IMR-90 (cell line): Measurements from ENCODE around the gene GRIN2A. TPM values are rescaled to one million over a fixed set of nuclear protein-coding genes. Genes with fewer than 3 reads are reported as not detected.

Experiments used
- ATAC-seq: fragments of 200-7000 bp; cut with Tn5 transposase; 2 replicates; pipeline ENCODE4 v1.9.1; 2020; ENCODE audit warnings: low read depth, mild to moderate bottlenecking, moderate library complexity
- BruUV-seq: library from RNA; stranded (reverse); fragments of 400-500 nt; replicated peaks from 2 replicates; lab custom pipeline; 2021; lab: Mats Ljungman, UMichigan
- CTCF ChIA-PET: fragments of 300-600 bp; formaldehyde crosslinking; extraction: SDS; loops from one replicate; lab custom pipeline; 2021; ENCODE audit warnings: antibody characterized with exemption; lab: Yijun Ruan, JAX
- POLR2A ChIA-PET: fragments of 300-600 bp; sonication (Branson Sonifier 250); formaldehyde crosslinking; loops from one replicate; lab custom pipeline; 2022; ENCODE audit warnings: antibody characterized with exemption; ENCODE audit not compliant: unreplicated experiment; lab: Charles Lee
- DNase-seq: peaks from one replicate; pipeline ENCODE4 v3.0.0; 2013
- H2AFZ ChIP-seq: replicated peaks from 2 replicates; pipeline ENCODE3; 2013; ENCODE audit warnings: low read length, mild to moderate bottlenecking; ENCODE audit not compliant: poor library complexity
- H2AK5ac ChIP-seq: 2 replicates; pipeline ENCODE4 v1.6.1; 2013; ENCODE audit warnings: low read depth, low read length, inconsistent platforms
- H2AK9ac ChIP-seq: replicated peaks from 2 replicates; pipeline ENCODE3; 2013; ENCODE audit warnings: mild to moderate bottlenecking, low read depth, low read length, moderate library complexity; ENCODE audit not compliant: poor library complexity
- H2BK120ac ChIP-seq: 2 replicates; pipeline ENCODE4 v1.6.1; 2013; ENCODE audit warnings: low read depth, low read length, inconsistent platforms
- H2BK15ac ChIP-seq: 3 replicates; pipeline ENCODE4 v1.6.1; 2013; ENCODE audit warnings: low read depth, low read length, inconsistent platforms
- H2BK20ac ChIP-seq: 2 replicates; pipeline ENCODE4 v1.6.1; 2013; ENCODE audit warnings: low read depth, mild to moderate bottlenecking, inconsistent platforms, low read length, moderate library complexity
- H2BK5ac ChIP-seq: 2 replicates; pipeline ENCODE4 v1.6.1; 2013; ENCODE audit warnings: mild to moderate bottlenecking, low read depth, low read length, inconsistent platforms; ENCODE audit not compliant: poor library complexity, severe bottlenecking
- H3K14ac ChIP-seq: replicated peaks from 2 replicates; pipeline ENCODE4 v1.6.1; 2013; ENCODE audit warnings: low read depth, low read length, inconsistent platforms
- H3K18ac ChIP-seq: 2 replicates; pipeline ENCODE4 v1.6.1; 2013; ENCODE audit warnings: low read depth, low read length, control low read depth
- H3K23ac ChIP-seq: 2 replicates; pipeline ENCODE4 v1.6.1; 2013; ENCODE audit warnings: low read depth, low read length, inconsistent platforms
- H3K27ac ChIP-seq: 2 replicates; pipeline ENCODE4 v1.5.1; 2013; ENCODE audit warnings: mild to moderate bottlenecking, control low read depth, low read length; ENCODE audit not compliant: insufficient read depth
- H3K27me3 ChIP-seq: 2 replicates; pipeline ENCODE4 v1.6.1; 2013; ENCODE audit warnings: low read length; ENCODE audit not compliant: control insufficient read depth, insufficient read depth
- H3K36me3 ChIP-seq: 2 replicates; pipeline ENCODE4 v1.6.1; 2013; ENCODE audit warnings: low read length, mixed read lengths; ENCODE audit not compliant: control insufficient read depth, insufficient read depth
- H3K4ac ChIP-seq: 2 replicates; pipeline ENCODE4 v1.6.1; 2013; ENCODE audit warnings: low read depth, low read length, inconsistent platforms
- H3K4me1 ChIP-seq: 2 replicates; pipeline ENCODE4 v1.6.1; 2013; ENCODE audit warnings: low read length, mixed read lengths; ENCODE audit not compliant: control insufficient read depth, insufficient read depth
- H3K4me2 ChIP-seq: 2 replicates; pipeline ENCODE4 v1.6.1; 2013; ENCODE audit warnings: low read depth, mild to moderate bottlenecking, control low read depth, low read length, moderate library complexity
- H3K4me3 ChIP-seq: 2 replicates; pipeline ENCODE4 v1.5.1; 2013; ENCODE audit warnings: low read depth, mild to moderate bottlenecking, control low read depth, low read length, moderate library complexity; ENCODE audit not compliant: insufficient read depth
- H3K56ac ChIP-seq: 2 replicates; pipeline ENCODE4 v1.6.1; 2013; ENCODE audit warnings: low read length, inconsistent platforms; ENCODE audit not compliant: insufficient read depth; ENCODE audit errors: extremely low read depth
- H3K79me1 ChIP-seq, 2 experiments: 2 replicates each; pipeline ENCODE4 v1.6.1; 2013; ENCODE audit warnings: low read length in 2 of 2, inconsistent platforms in 1 of 2, low read depth in 1 of 2
- H3K9ac ChIP-seq: 2 replicates; pipeline ENCODE4 v1.6.1; 2013; ENCODE audit warnings: low read depth, low read length, control low read depth
- H3K9me1 ChIP-seq: 2 replicates; pipeline ENCODE4 v1.6.1; 2013; ENCODE audit warnings: low read length, inconsistent platforms; ENCODE audit not compliant: insufficient read depth
- H3K9me3 ChIP-seq: 2 replicates; pipeline ENCODE4 v1.6.1; 2013; ENCODE audit warnings: low read length; ENCODE audit not compliant: control insufficient read depth, insufficient read depth
- H4K20me1 ChIP-seq: 2 replicates; pipeline ENCODE4 v1.6.1; 2013; ENCODE audit warnings: low read length, inconsistent platforms; ENCODE audit not compliant: insufficient read depth
- H4K5ac ChIP-seq: 2 replicates; pipeline ENCODE4 v1.6.1; 2013; ENCODE audit warnings: mild to moderate bottlenecking, low read depth, low read length, control low read depth
- H4K8ac ChIP-seq, 2 experiments: 2 replicates each; pipeline ENCODE4 v1.6.1; 2013; ENCODE audit warnings: low read depth in 2 of 2, low read length in 2 of 2, control low read depth in 1 of 2, inconsistent platforms in 1 of 2
- H4K91ac ChIP-seq: 2 replicates; pipeline ENCODE4 v1.6.1; 2013; ENCODE audit warnings: low read depth, low read length, inconsistent platforms; ENCODE audit not compliant: insufficient read depth
- MAFK ChIP-seq: IDR thresholded peaks from 2 replicates; pipeline ENCODE4 v1.6.1; 2012; ENCODE audit warnings: low read depth, low read length, improper control_type of control experiment
- MXI1 ChIP-seq: IDR thresholded peaks from 2 replicates; pipeline ENCODE4 v1.6.1; 2012; ENCODE audit warnings: low read depth, mild to moderate bottlenecking, low read length, moderate library complexity, borderline replicate concordance
- RFX5 ChIP-seq: IDR thresholded peaks from 2 replicates; pipeline ENCODE4 v1.8.0; 2012; ENCODE audit warnings: low read depth, mild to moderate bottlenecking, low read length, moderate library complexity
- SMC3 ChIP-seq: fragments of 150-350 bp; IDR thresholded peaks from 2 replicates; pipeline ENCODE4 v1.6.1; 2016; ENCODE audit warnings: low read depth, mild to moderate bottlenecking, antibody characterized with exemption, low read length, moderate library complexity
- WGBS, 2 experiments: methylation state at CpG; one replicate each; pipeline versions ENCODE4 v1.1.5 to v1.1.7; 2013; ENCODE audit warnings: missing lambda C conversion rate in 2 of 2; ENCODE audit not compliant: insufficient read length in 1 of 2; ENCODE audit errors: extremely low coverage in 2 of 2; 5-methylcytosine and 5-hydroxymethylcytosine counted together
- dilution Hi-C: fragments of 300-500 bp; cut with HindIII; formaldehyde crosslinking; loops from one replicate; pipeline ENCODE4 v1.14.3; 2018; ENCODE audit warnings: low sequenced_read_pairs; ENCODE audit not compliant: unreplicated experiment
- in situ Hi-C: fragments of 300-500 bp; cut with MboI; formaldehyde crosslinking; loops from 3 replicates; pipeline ENCODE4 v1.14.3; 2019; ENCODE audit warnings: low sequenced_read_pairs, inconsistent platforms, mixed read lengths
- intact Hi-C: fragments of 100-400 bp; cut with micrococcal nuclease; formaldehyde crosslinking; loops from 2 replicates; pipeline ENCODE4 v1.10.0; 2022
- polyA plus RNA-seq, 3 experiments: library from polyadenylated mRNA; depleted of rRNA; stranded (reverse); fragments of >200 nt; gene quantifications; 2 replicates each; pipeline ENCODE4 v1.2.3, GENCODE V29; 2012; ENCODE audit warnings: low replicate concordance in 1 of 3
- total RNA-seq: library from RNA; depleted of rRNA; stranded (reverse); fragments of >200 nt; gene quantifications from 2 replicates; pipeline ENCODE4 v1.2.3, GENCODE V29; 2012

GRIN2A gene
- total and polyA plus RNA-seq, 2 of the 4 experiments (the other 2 are of a cell fraction) = under 0.01 TPM; not detected in 1

DNA sequence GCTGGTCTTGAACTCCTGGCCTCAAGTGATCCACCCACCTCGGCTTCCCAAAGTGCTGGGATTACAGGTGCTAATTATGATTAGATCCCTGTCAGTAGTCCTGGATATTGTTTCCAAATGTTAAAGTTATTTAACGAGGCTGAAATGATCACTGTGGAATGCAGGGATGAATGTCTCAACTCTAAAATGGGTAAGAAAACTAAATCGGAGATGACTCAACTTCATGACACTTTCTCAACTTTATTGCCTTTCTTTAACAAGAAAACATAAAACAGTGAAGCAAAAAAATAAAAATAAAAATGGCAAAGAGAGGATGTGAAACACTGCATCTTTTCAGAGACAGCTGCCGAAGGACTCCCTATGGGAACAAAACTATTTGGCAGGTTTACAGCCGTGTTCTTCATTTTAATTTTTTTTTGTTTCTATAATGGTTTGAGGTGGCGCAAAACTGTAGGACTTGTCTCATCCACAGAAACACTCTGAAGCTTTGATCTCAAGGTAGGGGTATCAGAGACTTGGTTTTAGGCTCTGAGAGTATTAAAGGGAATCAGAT, 382.0 kb downstream of the GRIN2A start:
- no CpG with 5 or more reads among the region's 6 CpGs for WGBS, 2 experiments
- H3K4me1 ChIP-seq = no peaks in the 10 kb centered on the region
- H3K56ac ChIP-seq = no peak overlapping the region
- no peak overlapping the region for H2AK9ac ChIP-seq
- H2BK15ac ChIP-seq = no peak overlapping the region
- dilution Hi-C loops = no loop called here
- H3K9me3 ChIP-seq = peaks cover 20% of the 10 kb centered on the region
- no peak overlapping the region for H3K14ac ChIP-seq
- DNase-seq = no peak
- H3K27me3 ChIP-seq = no peaks in the 10 kb centered on the region
- H4K91ac ChIP-seq = no peak overlapping the region
- no peak overlapping the region for H3K18ac ChIP-seq
- no peak overlapping the region for H3K4ac ChIP-seq
- H4K5ac ChIP-seq = no peak overlapping the region
- no peaks in the 10 kb centered on the region for H3K9me1 ChIP-seq
- H2AFZ ChIP-seq = no peak overlapping the region
- no peak for TF ChIP-seq SMC3
- TF ChIP-seq RFX5 = no peak
- TF ChIP-seq MAFK = no peak
- TF ChIP-seq MXI1 = no peak
- no peak overlapping the region for H2AK5ac ChIP-seq
- CTCF ChIA-PET = no interaction called here
- no peak overlapping the region for H4K8ac ChIP-seq
- no peak for ATAC-seq
- no peak overlapping the region for H3K27ac ChIP-seq
- H3K4me3 ChIP-seq = no peak overlapping the region
- no TSS peak for BruUV-seq
- POLR2A ChIA-PET = no interaction called here
- no peak overlapping the region for H3K23ac ChIP-seq
- no peak overlapping the region for H3K9ac ChIP-seq
- no peak overlapping the region for H3K4me2 ChIP-seq
- intact Hi-C loops = no loop called here
- H2BK120ac ChIP-seq = no peak overlapping the region
- no peaks in the 10 kb centered on the region for H3K36me3 ChIP-seq
- in situ Hi-C loops = no loop called here
- no peaks in the 10 kb centered on the region for H4K20me1 ChIP-seq
- no peaks in the 10 kb centered on the region for H3K79me1 ChIP-seq
- H2BK20ac ChIP-seq = no peak overlapping the region
- H2BK5ac ChIP-seq = no peak overlapping the region
